ENCODE results near the gene ANKMY1.

The ANKMY1 gene

DNA sequence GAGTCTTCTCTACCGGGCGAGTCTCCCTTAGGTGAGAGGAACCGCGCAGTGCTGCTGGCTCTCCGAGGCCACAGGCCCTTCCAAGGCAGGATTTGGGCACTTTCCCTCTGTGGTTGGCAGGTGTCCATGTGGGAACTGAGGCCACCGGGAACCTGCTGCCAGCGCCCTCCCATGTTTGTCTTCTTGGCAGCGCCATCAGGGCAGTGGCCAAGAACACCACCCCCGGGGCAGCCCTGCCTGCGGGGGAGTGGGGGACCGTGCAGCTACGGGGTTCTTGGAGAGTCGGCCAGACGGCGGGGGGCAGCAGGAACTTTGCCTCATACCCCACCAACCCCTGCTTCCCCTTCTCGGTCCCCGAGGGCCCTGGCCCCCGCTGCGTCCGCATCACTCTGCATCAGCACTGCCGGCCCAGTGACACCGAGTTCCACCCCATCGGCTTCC is 38.7 kb upstream of the ANKMY1 start:
- H3K4me3 ChIP-seq (replicated peaks; ENCODE audit: insufficient read depth, low read length) = no peak overlapping the region
- no peak for TF ChIP-seq GABPA (IDR thresholded peaks at IDR 0.05; ENCODE audit: low read depth)
- no peak for TF ChIP-seq REST (IDR thresholded peaks at IDR 0.05; ENCODE audit: insufficient replicate concordance, low read depth)
- TF ChIP-seq POLR2AphosphoS5 (IDR thresholded peaks at IDR 0.05; ENCODE audit: low read depth) = no peak
- TF ChIP-seq SPI1 (IDR thresholded peaks at IDR 0.05; ENCODE audit: borderline replicate concordance, low read depth) = no peak
- TF ChIP-seq, protein P1, sequence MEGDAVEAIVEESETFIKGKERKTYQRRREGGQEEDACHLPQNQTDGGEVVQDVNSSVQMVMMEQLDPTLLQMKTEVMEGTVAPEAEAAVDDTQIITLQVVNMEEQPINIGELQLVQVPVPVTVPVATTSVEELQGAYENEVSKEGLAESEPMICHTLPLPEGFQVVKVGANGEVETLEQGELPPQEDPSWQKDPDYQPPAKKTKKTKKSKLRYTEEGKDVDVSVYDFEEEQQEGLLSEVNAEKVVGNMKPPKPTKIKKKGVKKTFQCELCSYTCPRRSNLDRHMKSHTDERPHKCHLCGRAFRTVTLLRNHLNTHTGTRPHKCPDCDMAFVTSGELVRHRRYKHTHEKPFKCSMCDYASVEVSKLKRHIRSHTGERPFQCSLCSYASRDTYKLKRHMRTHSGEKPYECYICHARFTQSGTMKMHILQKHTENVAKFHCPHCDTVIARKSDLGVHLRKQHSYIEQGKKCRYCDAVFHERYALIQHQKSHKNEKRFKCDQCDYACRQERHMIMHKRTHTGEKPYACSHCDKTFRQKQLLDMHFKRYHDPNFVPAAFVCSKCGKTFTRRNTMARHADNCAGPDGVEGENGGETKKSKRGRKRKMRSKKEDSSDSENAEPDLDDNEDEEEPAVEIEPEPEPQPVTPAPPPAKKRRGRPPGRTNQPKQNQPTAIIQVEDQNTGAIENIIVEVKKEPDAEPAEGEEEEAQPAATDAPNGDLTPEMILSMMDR (IDR thresholded peaks at IDR 0.05; ENCODE audit: insufficient read depth, low read length) = no peak
- H3K27me3 ChIP-seq (ENCODE audit: insufficient read depth, poor library complexity, severe bottlenecking) = no peaks in the 10 kb centered on the region
- no peak for DNase-seq (ENCODE audit: low read depth in 1 of 2, low spot score in 1 of 2)
- H3K27ac ChIP-seq (replicated peaks) = no peak overlapping the region

DNA sequence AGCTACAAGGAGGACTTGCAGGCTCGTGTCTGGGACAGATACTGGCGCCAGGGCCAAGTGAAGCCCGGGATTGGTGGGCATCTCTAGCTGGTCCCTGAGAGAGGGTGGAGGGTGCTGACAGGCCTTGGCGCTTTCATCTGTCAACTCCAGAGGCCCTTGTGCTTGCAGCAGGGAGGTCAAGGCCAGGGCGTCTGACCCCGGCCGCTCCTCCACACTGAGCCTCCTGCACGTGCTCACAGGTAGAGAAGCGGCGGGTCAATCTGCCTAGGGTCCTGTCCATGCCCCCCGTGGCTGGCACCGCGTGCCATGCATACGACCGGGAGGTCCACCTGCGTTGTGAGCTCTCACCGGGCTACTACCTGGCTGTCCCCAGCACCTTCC is 38.3 kb upstream of the ANKMY1 start:
- Histone ChIP-seq H3K4me3 (replicated peaks; ENCODE audit: insufficient read depth, low read length) (no peak overlapping the region), H3K27ac (replicated peaks) (no peak overlapping the region)

DNA sequence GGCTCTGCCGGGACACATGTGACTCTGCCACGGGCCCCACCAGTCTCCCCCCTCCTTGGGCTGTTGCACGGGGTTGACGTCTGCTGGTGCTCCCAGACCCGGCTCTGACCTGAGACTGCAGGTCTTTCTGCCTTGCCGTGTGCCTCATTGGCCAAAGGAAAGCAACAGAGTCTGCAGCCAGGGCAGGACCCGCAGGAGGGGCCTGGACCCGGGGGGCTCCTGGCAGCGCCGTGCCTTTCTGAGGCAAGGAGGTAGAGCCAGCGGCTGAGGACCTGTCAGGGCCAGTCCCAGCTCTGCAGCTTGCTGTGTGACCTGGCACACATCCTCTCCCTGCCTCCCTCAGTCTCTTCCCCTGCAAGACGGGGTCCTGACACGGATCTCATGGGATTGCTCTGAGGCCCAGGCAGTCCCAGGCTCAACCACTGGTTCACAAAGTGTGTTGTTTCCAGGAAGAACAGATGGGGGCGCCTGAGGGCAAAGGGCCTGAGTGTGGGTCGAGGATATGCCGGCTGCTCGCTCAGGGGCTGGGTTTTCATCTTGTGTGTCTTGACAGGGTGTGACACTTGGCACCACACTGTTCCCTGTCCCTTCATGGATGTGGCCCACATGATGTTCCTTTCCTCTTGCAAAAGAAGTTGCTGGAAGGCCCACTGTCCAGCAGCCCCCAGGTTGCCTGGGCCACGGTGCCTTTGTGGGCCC is 37.7 kb upstream of the ANKMY1 start:
- H3K27ac ChIP-seq (replicated peaks) = no peak overlapping the region
- peak in 1 of 2 experiments; percentile 66 for DNase-seq (ENCODE audit: low read depth in 1 of 2, low spot score in 1 of 2)
- H3K27me3 ChIP-seq (ENCODE audit: insufficient read depth, poor library complexity, severe bottlenecking) = no peaks in the 10 kb centered on the region
- H3K4me3 ChIP-seq (replicated peaks; ENCODE audit: insufficient read depth, low read length) = no peak overlapping the region
- TF ChIP-seq, protein P1 (IDR thresholded peaks at IDR 0.05; ENCODE audit: insufficient read depth, low read length) = peak; percentile 26
- no peak for TF ChIP-seq REST (IDR thresholded peaks at IDR 0.05; ENCODE audit: insufficient replicate concordance, low read depth)

More for the DNA sequence above, 38.3 kb upstream of the ANKMY1 start:
- H3K27me3 ChIP-seq (ENCODE audit: insufficient read depth, poor library complexity, severe bottlenecking) = no peaks in the 10 kb centered on the region
- TF ChIP-seq, protein P1 (IDR thresholded peaks at IDR 0.05; ENCODE audit: insufficient read depth, low read length) = no peak
- TF ChIP-seq REST (IDR thresholded peaks at IDR 0.05; ENCODE audit: insufficient replicate concordance, low read depth) = no peak
- TF ChIP-seq POLR2AphosphoS5 (IDR thresholded peaks at IDR 0.05; ENCODE audit: low read depth) = no peak
- TF ChIP-seq GABPA (IDR thresholded peaks at IDR 0.05; ENCODE audit: low read depth) = no peak
- TF ChIP-seq SPI1 (IDR thresholded peaks at IDR 0.05; ENCODE audit: borderline replicate concordance, low read depth) = no peak
- no peak for DNase-seq (ENCODE audit: low read depth in 1 of 2, low spot score in 1 of 2)
